Bone marrow (tissue), 2 donors: Measurements from ENCODE around the gene GPR152.

Experiments used
- DNase-seq, 2 donors: peaks; one replicate each; lab custom pipeline; 2025; lab: John Stamatoyannopoulos, UW

Gene GPR152

GRCh38 chr11:67423891-67424613 lies 28.5 kb downstream of the GPR152 start:
- DNase-seq: no peak

GRCh38 chr11:67423466-67423865 lies 29.1 kb downstream of the GPR152 start:
- DNase-seq: no peak

GRCh38 chr11:67422891-67423290 lies 29.6 kb downstream of the GPR152 start:
- DNase-seq: no peak

- DNase-seq: no peak
Observed at GRCh38 chr11:67421430-67422031, 31.0 kb downstream of the GPR152 start.

- DNase-seq: peak; percentile 85 to 91
Observed at GRCh38 chr11:67420646-67421429, 31.7 kb downstream of the GPR152 start.

GRCh38 chr11:67420147-67420645 lies 32.3 kb downstream of the GPR152 start:
- no peak for DNase-seq

- DNase-seq: no peak
Observed at GRCh38 chr11:67419325-67420049, 33.0 kb downstream of the GPR152 start.

GRCh38 chr11:67418476-67419281 lies 33.9 kb downstream of the GPR152 start:
- DNase-seq: peak in 1 of 2 donors; percentile 32

- no peak for DNase-seq
Observed at GRCh38 chr11:67417425-67417824, 35.1 kb downstream of the GPR152 start.

- DNase-seq: peak in 1 of 2 donors; percentile 50
Observed at GRCh38 chr11:67416416-67417335, 35.9 kb downstream of the GPR152 start.

- DNase-seq: no peak
Observed at GRCh38 chr11:67415501-67416304, 36.8 kb downstream of the GPR152 start, which contains the start of gene CARNS1. CARNS1 (plus strand) TSS chr11:67415678; CDS start chr11:67416200, 522 bp downstream.

GRCh38 chr11:67413266-67413849 lies 39.2 kb downstream of the GPR152 start:
- no peak for DNase-seq

GRCh38 chr11:67412495-67413179 lies 39.9 kb downstream of the GPR152 start:
- DNase-seq: no peak

GRCh38 chr11:67411785-67412152 lies 40.8 kb downstream of the GPR152 start:
- no peak for DNase-seq

- DNase-seq: no peak
Observed at GRCh38 chr11:67410984-67411784, 41.3 kb downstream of the GPR152 start.

GRCh38 chr11:67410369-67410831 lies 42.1 kb downstream of the GPR152 start:
- DNase-seq: no peak

GRCh38 chr11:67409781-67410368 lies 42.7 kb downstream of the GPR152 start:
- DNase-seq: no peak
